Vagina (tissue), 2 donors: ENCODE measurements around the gene BRSK2.

Experiments
- CTCF ChIP-seq, 3 experiments: fragments of 450-650 bp in 2 of 3; fragments of 200-600 bp in 1 of 3; sonication (generic) in 1 of 3; IDR thresholded peaks; one replicate each; pipeline ENCODE4 v1.5.1; 2017 to 2019; ENCODE audit warnings: antibody characterized with exemption in 3 of 3, mild to moderate bottlenecking in 2 of 3, moderate library complexity in 2 of 3
- POLR2AphosphoS5 ChIP-seq, 2 donors: sonication (generic); formaldehyde crosslinking; IDR thresholded peaks; one replicate each; pipeline ENCODE4 v1.9.0; 2017; ENCODE audit warnings: antibody characterized with exemption in 2 of 2, mild to moderate bottlenecking in 2 of 2, low read depth in 1 of 2; ENCODE audit not compliant: insufficient read depth in 1 of 2

GRCh38 chr11:1483445-1483961, 93.8 kb downstream of the BRSK2 start:
- TF ChIP-seq POLR2AphosphoS5 (IDR thresholded peaks at IDR 0.05; ENCODE audit: insufficient read depth in 1 of 2, low read depth in 1 of 2), result no peak
- no peak for TF ChIP-seq CTCF (IDR thresholded peaks at IDR 0.05)
